HG03039 (cell line): ENCODE results near the gene PWP1.
A peak's percentile ranks its signal among the peaks of the same experiment; 100 is the strongest.

Source experiments
- ATAC-seq: cut with Tn5 transposase; IDR thresholded peaks from one replicate; pipeline ENCODE4 v1.9.1; 2021; ENCODE audit warnings: mild to moderate bottlenecking, moderate library complexity; ENCODE audit not compliant: unreplicated experiment

The PWP1 gene

DNA sequence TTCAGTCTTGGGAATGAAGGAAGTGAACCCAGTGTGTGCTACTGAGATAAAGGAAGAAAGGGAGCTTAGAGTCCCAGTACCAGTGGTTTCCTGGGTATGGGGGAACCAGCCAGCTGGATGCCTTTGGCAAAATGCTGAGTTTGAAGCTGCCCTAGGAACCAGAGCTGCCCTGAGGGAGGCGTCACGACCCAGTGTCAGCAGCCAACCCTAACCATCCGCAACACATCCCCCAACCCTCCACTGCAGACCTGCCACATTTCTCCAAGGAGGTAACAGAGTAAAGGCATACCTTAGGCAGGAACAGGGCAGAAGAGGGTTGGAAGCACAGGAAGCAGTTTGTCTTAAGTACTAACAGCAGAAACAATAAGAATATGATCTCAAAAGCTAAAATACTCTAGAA, 46.8 kb downstream of the PWP1 start:
- no peak for ATAC-seq

- ATAC-seq = no peak
Observed at GRCh38 chr12:107734139-107734538, 48.5 kb downstream of the PWP1 start.

DNA sequence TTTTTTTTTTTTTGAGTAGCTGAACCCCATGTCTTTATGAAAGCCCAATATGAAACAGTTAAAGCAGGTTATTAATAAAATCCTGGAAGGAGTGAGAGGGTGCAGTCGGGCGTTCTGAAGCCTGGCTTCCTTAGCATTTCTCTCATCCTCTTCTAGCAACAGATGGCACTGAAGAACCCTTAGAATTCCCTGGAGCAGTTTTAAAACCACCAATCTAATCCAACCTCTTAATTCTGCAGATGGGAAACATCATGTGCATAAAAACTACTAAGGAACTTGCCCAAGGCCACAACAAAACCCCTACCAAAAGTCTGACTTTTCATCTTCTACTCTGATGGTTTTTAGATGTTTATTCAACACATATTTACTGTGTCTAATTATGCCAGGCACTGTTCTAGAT, 50.2 kb downstream of the PWP1 start:
- ATAC-seq = no peak

GRCh38 chr12:107736914-107737313, 51.3 kb downstream of the PWP1 start:
- ATAC-seq = peak; percentile 90

- ATAC-seq = no peak
Observed at GRCh38 chr12:107748472-107748871, 62.9 kb downstream of the PWP1 start.

DNA sequence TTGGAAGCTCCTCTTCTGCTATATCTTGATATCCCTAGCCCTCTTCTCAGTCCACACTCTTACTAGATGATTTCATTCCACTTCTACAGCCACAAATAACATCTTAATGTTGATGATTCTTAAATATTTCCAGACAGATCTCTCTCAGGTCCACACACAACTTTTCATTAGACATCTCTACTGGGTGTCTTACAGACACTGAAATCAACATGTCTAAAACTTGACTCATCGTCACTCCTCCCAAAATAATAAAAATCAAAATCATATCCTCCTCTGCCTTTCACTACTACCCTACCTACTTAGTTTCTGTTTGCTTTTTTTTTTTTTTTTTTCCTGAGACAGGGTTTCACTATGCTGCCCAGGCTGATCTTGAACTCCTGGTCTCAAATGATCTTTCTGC, 63.5 kb downstream of the PWP1 start:
- ATAC-seq = no peak

GRCh38 chr12:107759410-107759809, 73.8 kb downstream of the PWP1 start:
- no peak for ATAC-seq

- ATAC-seq = peak; percentile 27
Observed at GRCh38 chr12:107760207-107760808, 74.7 kb downstream of the PWP1 start.

- peak; percentile 89 for ATAC-seq
Observed at GRCh38 chr12:107760809-107761501, 75.4 kb downstream of the PWP1 start, which contains the start of gene PRDM4. TSS of gene PRDM4 (minus strand) at chr12:107761137. CDS start at chr12:107760515, 622 bp downstream.

DNA sequence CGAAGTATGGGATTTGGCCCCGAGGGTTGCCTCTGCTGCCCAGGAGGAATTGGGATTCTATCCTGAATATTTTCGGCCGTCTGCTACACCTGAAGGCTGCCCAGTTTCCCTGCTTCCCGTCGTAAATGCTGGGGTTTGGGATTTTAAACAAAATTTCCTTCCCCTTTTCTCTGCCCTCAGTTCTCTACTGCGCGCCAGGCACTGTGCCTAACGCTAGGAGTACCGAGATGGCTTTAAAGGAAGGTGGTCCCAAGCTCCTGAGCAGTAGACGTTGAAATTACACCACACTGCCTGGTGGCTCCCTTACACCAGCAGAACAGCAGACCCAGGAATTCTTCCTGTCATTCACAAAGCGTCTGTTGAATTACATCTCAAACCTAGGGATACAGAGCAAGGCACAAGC, 75.9 kb downstream of the PWP1 start:
- no peak for ATAC-seq
